ENCODE results near the gene PPID. TPM values are rescaled to one million over a fixed set of nuclear protein-coding genes. Genes with fewer than 3 reads are reported as not detected.

Gene PPID
- total and polyA plus RNA-seq, 2 of the 13 experiments (the other 11 are each of a cell fraction or from before 2014, with no cell fraction given) = 15.4 to 63.4 TPM

DNA sequence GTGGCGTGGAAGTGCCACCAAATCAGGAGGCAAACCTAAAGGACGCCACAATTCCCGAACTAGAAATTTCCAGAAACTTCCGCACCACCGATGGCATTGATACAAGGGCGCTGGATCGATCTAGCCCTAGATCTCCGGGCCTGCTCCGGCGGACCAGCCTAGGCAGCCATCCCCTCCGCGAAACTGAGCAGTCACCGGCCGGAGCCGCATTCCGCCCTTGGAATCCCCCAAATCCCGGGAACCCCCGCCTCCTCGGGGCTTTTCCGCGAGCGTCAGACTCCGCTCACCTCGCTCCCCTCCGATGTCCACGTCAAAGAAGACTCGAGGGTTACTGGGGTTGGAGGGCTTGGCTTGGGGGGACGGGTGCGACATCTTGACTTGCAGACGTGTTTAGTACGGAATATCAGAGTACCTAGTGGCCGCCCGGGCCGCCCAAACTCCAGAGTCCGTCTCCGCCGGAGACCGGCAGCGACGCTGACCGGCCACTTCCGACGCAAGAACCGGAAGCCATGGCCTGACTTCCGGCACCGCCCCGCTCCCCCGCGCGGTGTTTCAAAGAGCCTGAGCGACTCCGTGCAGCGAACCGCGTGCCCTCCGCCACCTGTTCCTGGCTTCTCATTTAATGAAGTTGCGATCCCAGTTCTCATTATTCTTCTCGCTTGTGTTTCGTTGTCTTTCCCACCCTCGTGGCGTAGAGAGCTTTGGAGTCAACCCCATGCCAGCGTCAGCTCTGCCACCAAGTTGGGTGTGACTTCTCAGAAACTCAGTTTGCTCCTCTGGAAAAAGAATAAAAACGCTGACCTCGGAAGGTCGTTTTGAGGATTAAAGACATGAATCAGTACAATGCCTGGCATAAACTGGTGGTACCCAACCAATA, at the start of gene PPID (continued):
- TF ChIP-seq, protein P1, sequence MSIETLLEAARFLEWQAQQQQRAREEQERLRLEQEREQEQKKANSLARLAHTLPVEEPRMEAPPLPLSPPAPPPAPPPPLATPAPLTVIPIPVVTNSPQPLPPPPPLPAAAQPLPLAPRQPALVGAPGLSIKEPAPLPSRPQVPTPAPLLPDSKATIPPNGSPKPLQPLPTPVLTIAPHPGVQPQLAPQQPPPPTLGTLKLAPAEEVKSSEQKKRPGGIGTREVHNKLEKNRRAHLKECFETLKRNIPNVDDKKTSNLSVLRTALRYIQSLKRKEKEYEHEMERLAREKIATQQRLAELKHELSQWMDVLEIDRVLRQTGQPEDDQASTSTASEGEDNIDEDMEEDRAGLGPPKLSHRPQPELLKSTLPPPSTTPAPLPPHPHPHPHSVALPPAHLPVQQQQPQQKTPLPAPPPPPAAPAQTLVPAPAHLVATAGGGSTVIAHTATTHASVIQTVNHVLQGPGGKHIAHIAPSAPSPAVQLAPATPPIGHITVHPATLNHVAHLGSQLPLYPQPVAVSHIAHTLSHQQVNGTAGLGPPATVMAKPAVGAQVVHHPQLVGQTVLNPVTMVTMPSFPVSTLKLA (IDR thresholded peaks at IDR 0.05) = peak; percentile 58
- TF ChIP-seq ZC3H4 (CRISPR knock-in tag; IDR thresholded peaks at IDR 0.05; ENCODE audit: borderline replicate concordance) (no peak), FOXK1 (CRISPR knock-in tag; IDR thresholded peaks at IDR 0.05; ENCODE audit: borderline replicate concordance, low read depth) (peak; percentile 78; the same call in 1 of the 2 replicates), NFKBIZ (CRISPR knock-in tag; IDR thresholded peaks at IDR 0.05) (peak; percentile 83), THYN1 (CRISPR knock-in tag; IDR thresholded peaks at IDR 0.05; ENCODE audit: borderline replicate concordance, low read depth) (no peak), REPIN1 (CRISPR knock-in tag; IDR thresholded peaks at IDR 0.05; ENCODE audit: borderline replicate concordance, low read depth) (peak; percentile 91), ZNF672 (CRISPR knock-in tag; IDR thresholded peaks at IDR 0.05) (no peak), CEBPB (IDR thresholded peaks at IDR 0.05; ENCODE audit: borderline replicate concordance, low read depth, low read length) (no peak), RFX5 (IDR thresholded peaks at IDR 0.05; ENCODE audit: low read depth, low read length) (no peak), NFE2 (CRISPR knock-in tag; IDR thresholded peaks at IDR 0.05) (no peak), MAF1 (CRISPR knock-in tag; IDR thresholded peaks at IDR 0.05; ENCODE audit: borderline replicate concordance) (peak; percentile 67; the same call in 1 of the 2 replicates), JUN (CRISPR knock-in tag; IDR thresholded peaks at IDR 0.05) (no peak), ZFP36L2 (CRISPR knock-in tag; IDR thresholded peaks at IDR 0.05) (peak; percentile 77; the same call in 1 of the 2 replicates), SMARCC2 (IDR thresholded peaks at IDR 0.05) (no peak), ZFP41 (CRISPR knock-in tag; IDR thresholded peaks at IDR 0.05; ENCODE audit: borderline replicate concordance) (no peak), MIER2 (CRISPR knock-in tag; IDR thresholded peaks at IDR 0.05) (no peak), YEATS4 (CRISPR knock-in tag; IDR thresholded peaks at IDR 0.05; ENCODE audit: borderline replicate concordance) (peak; percentile 96), KMT2A (CRISPR knock-in tag; IDR thresholded peaks at IDR 0.05) (peak; percentile 96), STAG1 (CRISPR knock-in tag; IDR thresholded peaks at IDR 0.05) (peak; percentile 19), ZNF7 (CRISPR knock-in tag; IDR thresholded peaks at IDR 0.05) (no peak), ZNF713 (CRISPR knock-in tag; IDR thresholded peaks at IDR 0.05) (no peak), ZNF33B (CRISPR knock-in tag; IDR thresholded peaks at IDR 0.05) (0 out of 2 replicates have a peak, but pooled peaks have one; percentile 54), ETV5 (CRISPR knock-in tag; IDR thresholded peaks at IDR 0.05; ENCODE audit: borderline replicate concordance) (peak; percentile 95)
- TF ChIP-seq, protein P2, sequence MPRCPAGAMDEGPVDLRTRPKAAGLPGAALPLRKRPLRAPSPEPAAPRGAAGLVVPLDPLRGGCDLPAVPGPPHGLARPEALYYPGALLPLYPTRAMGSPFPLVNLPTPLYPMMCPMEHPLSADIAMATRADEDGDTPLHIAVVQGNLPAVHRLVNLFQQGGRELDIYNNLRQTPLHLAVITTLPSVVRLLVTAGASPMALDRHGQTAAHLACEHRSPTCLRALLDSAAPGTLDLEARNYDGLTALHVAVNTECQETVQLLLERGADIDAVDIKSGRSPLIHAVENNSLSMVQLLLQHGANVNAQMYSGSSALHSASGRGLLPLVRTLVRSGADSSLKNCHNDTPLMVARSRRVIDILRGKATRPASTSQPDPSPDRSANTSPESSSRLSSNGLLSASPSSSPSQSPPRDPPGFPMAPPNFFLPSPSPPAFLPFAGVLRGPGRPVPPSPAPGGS (CRISPR knock-in tag; IDR thresholded peaks at IDR 0.05) = peak; percentile 65; the same call in 1 of the 2 replicates
- TF ChIP-seq, protein P3, sequence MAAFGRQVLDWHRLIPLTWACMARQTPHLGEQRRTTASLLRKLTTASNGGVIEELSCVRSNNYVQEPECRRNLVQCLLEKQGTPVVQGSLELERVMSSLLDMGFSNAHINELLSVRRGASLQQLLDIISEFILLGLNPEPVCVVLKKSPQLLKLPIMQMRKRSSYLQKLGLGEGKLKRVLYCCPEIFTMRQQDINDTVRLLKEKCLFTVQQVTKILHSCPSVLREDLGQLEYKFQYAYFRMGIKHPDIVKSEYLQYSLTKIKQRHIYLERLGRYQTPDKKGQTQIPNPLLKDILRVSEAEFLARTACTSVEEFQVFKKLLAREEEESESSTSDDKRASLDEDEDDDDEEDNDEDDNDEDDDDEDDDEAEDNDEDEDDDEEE (CRISPR knock-in tag; IDR thresholded peaks at IDR 0.05) = no peak
- TF ChIP-seq, protein P4, sequence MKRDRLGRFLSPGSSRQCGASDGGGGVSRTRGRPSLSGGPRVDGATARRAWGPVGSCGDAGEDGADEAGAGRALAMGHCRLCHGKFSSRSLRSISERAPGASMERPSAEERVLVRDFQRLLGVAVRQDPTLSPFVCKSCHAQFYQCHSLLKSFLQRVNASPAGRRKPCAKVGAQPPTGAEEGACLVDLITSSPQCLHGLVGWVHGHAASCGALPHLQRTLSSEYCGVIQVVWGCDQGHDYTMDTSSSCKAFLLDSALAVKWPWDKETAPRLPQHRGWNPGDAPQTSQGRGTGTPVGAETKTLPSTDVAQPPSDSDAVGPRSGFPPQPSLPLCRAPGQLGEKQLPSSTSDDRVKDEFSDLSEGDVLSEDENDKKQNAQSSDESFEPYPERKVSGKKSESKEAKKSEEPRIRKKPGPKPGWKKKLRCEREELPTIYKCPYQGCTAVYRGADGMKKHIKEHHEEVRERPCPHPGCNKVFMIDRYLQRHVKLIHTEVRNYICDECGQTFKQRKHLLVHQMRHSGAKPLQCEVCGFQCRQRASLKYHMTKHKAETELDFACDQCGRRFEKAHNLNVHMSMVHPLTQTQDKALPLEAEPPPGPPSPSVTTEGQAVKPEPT (CRISPR knock-in tag; IDR thresholded peaks at IDR 0.05; ENCODE audit: low read depth) = no peak

Data from HepG2 (cell line).